Activated CD4-positive, alpha-beta T cell treated with anti-CD3 and anti-CD28 coated beads, Interleukin-2, Interleukin-6, amounts not matched to agents 100 ng/mL and 50 ng/mL, durations not matched to agents 16 hours and 8 hours (primary cell): ENCODE data around the gene NEAT1.
"Not testable (repeated sequence)": the region's sequence is repeated elsewhere in the genome, so short reads cannot be mapped to it uniquely, and the experiment has no call there.

Experiments used
- DNase-seq: peaks from one replicate; pipeline ENCODE4 v3.0.0-alpha.2; 2020

The NEAT1 gene

GRCh38 chr11:65456418-65456817 is 33.8 kb downstream of the NEAT1 start:
- no peak for DNase-seq

- no peak for DNase-seq
These were observed 37.0 kb downstream of the NEAT1 start for GRCh38 chr11:65459552-65459951.

GRCh38 chr11:65465471-65465870 is 42.9 kb downstream of the NEAT1 start:
- not testable (repeated sequence) for DNase-seq

- DNase-seq = not testable (repeated sequence)
These were observed 44.7 kb downstream of the NEAT1 start for GRCh38 chr11:65467306-65467705.

- DNase-seq = peak; percentile 71
These were observed 46.3 kb downstream of the NEAT1 start for GRCh38 chr11:65468874-65469333.

GRCh38 chr11:65470433-65471049 is 47.9 kb downstream of the NEAT1 start:
- DNase-seq = no peak

GRCh38 chr11:65471447-65471891 is 48.9 kb downstream of the NEAT1 start:
- no peak for DNase-seq

DNA sequence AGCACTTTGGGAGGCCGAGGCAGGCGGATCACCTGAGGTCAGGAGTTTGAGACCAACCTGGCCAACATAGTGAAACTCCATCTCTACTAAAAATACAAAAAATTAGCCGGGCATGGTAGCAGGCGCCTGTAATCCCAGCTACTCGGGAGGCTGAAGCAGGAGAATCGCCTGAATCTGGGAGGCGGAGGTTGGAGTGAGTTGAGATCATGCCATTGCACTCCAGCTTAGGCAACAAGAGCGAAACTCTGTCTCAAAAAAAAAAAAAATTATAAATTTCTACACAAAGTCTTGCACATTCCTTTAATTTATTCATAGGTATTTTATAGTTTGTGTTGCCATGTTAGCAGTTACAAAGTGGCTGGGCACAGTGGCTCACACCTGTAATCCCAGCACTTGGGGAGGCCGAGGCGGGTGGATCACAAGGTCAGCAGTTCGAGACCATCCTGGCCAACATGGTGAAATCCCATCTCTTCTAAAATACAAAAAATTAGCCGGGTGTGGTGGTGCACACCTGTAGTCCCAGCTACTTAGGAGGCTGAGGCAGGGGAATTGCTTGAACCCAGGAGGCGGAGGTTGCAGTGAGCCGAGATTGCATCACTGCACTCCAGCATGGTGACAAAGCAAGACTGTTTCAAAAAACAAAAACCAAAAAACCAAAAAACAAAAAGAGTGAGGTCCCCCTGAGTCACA is 50.1 kb downstream of the NEAT1 start:
- not testable (repeated sequence) for DNase-seq

DNA sequence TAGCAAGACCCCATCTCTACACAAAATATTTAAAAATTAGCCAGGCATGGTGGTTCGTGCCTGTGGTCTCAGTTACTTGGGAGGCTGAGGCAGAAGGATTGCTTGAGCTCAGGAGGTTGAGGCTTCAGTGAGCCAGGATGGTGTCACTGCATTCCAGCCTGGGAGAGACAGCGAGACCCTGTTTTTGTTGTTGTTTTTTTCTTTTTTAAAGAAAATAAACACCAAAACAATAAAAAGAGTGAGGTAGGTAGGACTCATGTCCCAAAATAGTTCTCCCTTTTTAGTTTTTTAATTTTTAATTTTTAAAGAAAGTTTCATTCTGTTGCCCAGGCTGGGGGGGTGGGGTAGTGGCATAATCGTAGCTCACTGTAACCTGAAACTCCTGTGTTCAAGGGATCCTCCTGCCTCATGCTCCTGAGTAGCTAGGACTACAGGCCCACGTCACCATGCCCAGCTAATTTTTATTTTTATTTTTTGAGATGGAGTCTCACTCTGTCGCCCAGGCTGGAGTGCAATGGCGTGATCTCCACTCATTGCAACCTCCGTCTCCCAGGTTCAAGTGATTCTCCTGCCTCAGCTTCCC is 50.8 kb downstream of the NEAT1 start:
- no peak for DNase-seq

DNA sequence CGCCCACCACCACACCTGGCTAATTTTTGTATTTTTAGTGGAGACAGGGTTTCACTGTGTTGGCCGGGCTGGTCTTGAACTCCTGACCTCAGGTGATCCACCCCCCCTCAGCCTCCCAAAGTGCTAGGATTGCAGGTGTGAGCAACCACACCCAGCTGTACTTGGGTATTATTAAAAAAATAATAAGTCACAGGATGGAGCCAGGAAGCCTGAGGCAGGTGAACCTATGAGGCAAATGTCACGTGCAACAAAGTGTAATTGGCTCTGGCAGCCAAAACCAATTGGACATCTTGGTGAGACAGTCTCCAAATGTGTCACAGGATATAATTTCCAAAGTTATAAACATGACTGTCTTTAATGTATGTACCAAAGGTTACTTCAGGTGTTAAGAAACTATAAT is 52.3 kb downstream of the NEAT1 start:
- DNase-seq = no peak

DNA sequence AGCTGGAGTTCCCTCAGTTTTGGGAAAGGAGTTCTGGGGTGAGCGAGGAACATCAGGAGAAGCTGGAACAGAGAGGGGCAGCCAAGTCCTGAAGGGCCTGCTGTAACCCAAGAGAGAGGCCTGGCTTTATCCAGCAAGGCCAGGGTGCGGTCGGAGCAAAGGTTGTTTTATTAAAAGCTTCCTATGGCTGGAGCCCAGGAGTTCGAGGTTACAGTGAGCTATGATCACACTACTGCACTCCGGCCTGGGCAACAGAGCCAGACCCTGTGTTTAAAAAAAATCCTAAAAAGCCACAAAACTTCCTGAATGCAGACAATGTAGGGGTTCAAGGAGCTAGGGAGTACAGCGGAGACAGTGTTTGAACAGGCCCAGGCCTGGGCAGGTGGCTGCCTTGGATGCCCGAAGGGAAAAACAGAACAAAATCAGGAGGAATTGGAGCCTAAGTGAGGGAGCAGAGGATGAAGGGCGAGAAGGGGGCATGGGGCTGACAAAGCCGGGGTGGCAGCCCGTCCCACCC is 54.1 kb downstream of the NEAT1 start:
- DNase-seq = no peak

DNA sequence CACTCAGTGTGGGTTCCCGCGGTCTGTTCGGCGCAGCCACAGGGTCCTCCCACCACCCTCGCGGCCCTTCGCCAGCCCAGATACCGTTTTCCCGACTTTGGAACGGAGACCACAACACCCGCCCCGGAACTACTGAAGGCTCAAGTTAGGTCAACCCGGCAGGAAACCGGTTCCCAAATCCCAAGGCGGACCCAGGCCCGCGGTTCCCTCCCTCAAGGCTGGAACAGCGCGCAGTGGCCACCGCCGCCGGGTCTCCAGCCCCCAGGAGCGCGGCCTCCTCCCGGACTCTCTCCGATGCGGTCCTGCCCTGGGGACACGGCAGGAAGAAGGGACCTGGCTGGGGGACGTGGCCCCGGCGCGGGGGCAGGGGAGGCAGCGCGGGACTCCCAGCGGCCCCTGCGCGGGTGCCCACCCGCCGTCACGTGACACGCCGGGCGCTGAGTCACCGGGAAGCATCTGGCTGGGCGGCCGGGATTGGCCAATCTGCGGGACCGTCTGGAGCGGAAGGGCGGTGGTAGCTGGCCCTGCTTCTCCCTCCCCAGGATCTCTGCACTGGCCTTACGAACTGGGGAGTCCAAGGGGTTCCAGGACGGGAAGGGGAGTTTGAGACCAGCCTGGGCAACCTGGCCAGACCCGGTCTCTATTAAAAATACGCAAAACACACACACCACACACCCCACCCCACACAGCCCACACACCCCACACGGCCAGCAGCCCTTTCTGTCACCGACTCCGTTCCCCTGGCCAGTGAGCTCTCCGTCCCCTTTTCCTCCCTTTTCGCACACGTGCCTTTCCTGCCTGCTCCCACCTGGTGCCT is 54.8 kb downstream of the NEAT1 start:
- DNase-seq = peak; percentile 97

- no peak for DNase-seq
These were observed 56.0 kb downstream of the NEAT1 start for GRCh38 chr11:65478388-65479183.

- no peak for DNase-seq
These were observed 56.9 kb downstream of the NEAT1 start for GRCh38 chr11:65479184-65480145.

GRCh38 chr11:65482306-65482850 is 59.8 kb downstream of the NEAT1 start:
- DNase-seq = no peak

DNA sequence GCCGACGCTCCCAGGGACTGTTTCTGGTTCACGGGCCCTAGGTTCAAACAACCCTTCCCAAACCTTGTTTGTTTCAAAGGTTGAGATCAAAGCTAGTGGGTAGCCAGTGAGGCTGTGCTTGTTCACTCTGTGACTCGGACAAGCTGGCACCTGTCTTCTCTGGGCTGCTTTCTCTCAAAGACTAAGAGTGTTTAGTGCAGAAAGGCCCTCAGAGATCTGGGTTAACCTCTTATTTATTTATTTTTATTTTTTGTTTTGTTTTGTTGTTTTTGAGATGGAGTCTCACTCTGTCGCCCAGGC is 63.3 kb downstream of the NEAT1 start:
- no peak for DNase-seq

DNA sequence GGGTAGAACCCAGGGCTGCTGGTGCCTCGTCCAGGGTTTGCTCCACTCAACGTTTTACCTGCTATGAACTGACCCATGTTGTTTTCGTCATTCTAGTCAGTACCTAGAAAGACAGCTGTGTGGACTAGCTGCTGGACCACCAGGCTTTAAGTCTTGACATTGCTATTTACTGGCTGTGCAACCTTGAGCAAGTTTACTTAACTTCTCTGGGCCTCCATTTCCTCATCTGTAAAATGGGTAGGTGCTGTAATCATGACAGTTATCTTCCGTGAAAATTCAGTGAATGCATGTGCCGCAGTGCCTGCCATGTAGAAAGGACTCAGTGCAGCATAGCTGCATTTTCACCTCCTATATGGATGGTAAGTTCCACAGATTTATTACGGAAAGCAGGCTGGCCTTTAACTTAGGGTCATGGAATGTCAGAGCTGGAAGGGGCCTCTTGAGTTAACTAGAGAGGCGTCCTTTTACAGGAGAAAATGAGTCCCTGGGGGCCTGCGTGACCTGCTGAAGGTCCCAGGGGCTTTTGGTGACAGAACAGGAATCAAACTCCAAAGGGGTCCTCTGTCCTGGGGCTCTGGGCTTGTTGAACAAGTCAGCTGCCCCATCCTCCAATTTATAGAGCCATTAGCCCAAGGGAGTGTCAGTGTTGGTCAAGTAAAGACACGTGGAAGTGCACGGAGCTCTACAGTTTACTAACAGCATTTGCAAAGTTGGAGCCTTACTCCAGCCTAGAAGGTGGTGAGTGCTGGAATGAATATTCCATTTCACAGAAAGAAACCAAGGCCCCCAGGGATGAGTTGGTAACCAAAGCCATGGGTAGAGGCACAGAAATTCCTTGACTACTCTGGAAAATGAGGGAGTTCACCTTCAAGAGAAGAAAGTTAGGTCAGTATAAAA is 64.2 kb downstream of the NEAT1 start:
- DNase-seq = no peak

- DNase-seq = peak; percentile 56
These were observed 65.1 kb downstream of the NEAT1 start for GRCh38 chr11:65487467-65488272.
